Thyroid gland (tissue), 4 donors: ENCODE measurements around the gene ANKRD53.

Experiments
- POLR2A ChIP-seq, 2 donors: fragments of 450-650 bp; IDR thresholded peaks; one replicate each; pipeline ENCODE4 v1.6.1; 2017; ENCODE audit warnings: antibody characterized with exemption in 2 of 2, mild to moderate bottlenecking in 2 of 2, moderate library complexity in 1 of 2
- TF ChIP-seq, protein P1 (sequence below), 6 experiments: fragments of 200-600 bp in 3 of 6; fragments of 450-650 bp in 3 of 6; sonication (generic) in 3 of 6; IDR thresholded peaks; one replicate each; pipeline ENCODE4 v1.5.1; 2016 to 2019; ENCODE audit warnings: antibody characterized with exemption in 6 of 6, mild to moderate bottlenecking in 2 of 6, inconsistent platforms in 1 of 6, moderate library complexity in 1 of 6

DNA sequence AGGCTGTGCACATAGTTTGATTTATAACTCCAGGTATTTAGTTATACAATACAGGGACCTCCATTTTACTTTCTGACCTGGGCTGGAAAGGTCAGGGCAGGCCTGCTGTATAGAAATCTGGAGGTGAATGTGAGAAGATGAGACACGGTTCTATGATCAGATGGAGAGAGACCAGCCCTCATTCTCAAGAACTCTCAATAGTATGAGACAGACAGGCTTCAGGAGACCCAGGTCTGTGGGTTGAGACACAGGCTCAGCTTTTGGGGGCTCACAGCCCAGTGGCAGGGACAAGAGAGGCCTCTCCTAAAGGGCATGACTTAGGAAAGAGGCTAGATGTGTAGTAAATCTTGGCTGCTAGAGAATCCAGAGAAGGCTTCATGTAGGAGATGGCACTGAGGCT lies 43.4 kb upstream of the ANKRD53 start:
- TF ChIP-seq, protein P1, sequence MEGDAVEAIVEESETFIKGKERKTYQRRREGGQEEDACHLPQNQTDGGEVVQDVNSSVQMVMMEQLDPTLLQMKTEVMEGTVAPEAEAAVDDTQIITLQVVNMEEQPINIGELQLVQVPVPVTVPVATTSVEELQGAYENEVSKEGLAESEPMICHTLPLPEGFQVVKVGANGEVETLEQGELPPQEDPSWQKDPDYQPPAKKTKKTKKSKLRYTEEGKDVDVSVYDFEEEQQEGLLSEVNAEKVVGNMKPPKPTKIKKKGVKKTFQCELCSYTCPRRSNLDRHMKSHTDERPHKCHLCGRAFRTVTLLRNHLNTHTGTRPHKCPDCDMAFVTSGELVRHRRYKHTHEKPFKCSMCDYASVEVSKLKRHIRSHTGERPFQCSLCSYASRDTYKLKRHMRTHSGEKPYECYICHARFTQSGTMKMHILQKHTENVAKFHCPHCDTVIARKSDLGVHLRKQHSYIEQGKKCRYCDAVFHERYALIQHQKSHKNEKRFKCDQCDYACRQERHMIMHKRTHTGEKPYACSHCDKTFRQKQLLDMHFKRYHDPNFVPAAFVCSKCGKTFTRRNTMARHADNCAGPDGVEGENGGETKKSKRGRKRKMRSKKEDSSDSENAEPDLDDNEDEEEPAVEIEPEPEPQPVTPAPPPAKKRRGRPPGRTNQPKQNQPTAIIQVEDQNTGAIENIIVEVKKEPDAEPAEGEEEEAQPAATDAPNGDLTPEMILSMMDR (IDR thresholded peaks at IDR 0.05) = no peak
- no peak for TF ChIP-seq POLR2A (IDR thresholded peaks at IDR 0.05)
